HG02642 (cell line): ENCODE results near the gene SGIP1.

Source experiments
- ATAC-seq: cut with Tn5 transposase; IDR thresholded peaks from one replicate; pipeline ENCODE4 v1.9.1; 2021; ENCODE audit warnings: mild to moderate bottlenecking; ENCODE audit not compliant: unreplicated experiment, poor library complexity

SGIP1 gene

GRCh38 chr1:66599346-66599745, 65.4 kb downstream of the SGIP1 start:
- ATAC-seq: no peak

- no peak for ATAC-seq
Observed at GRCh38 chr1:66599899-66600737, 66.2 kb downstream of the SGIP1 start.

- no peak for ATAC-seq
Observed at GRCh38 chr1:66605419-66605997, 71.6 kb downstream of the SGIP1 start.

- no peak for ATAC-seq
Observed at GRCh38 chr1:66606362-66607065, 72.6 kb downstream of the SGIP1 start.

- ATAC-seq: no peak
Observed at GRCh38 chr1:66607458-66607857, 73.5 kb downstream of the SGIP1 start.

GRCh38 chr1:66613187-66613586, 79.2 kb downstream of the SGIP1 start:
- no peak for ATAC-seq

- ATAC-seq: no peak
Observed at GRCh38 chr1:66617362-66618184, 83.6 kb downstream of the SGIP1 start.

- ATAC-seq: no peak
Observed at GRCh38 chr1:66618390-66618789, 84.4 kb downstream of the SGIP1 start.

GRCh38 chr1:66623812-66624211, 89.9 kb downstream of the SGIP1 start:
- ATAC-seq: no peak

- ATAC-seq: no peak
Observed at GRCh38 chr1:66624412-66625060, 90.6 kb downstream of the SGIP1 start.

GRCh38 chr1:66626261-66626660, 92.3 kb downstream of the SGIP1 start:
- no peak for ATAC-seq

- no peak for ATAC-seq
Observed at GRCh38 chr1:66628926-66629325, 95.0 kb downstream of the SGIP1 start.

GRCh38 chr1:66633159-66633558, 99.2 kb downstream of the SGIP1 start:
- ATAC-seq: no peak

GRCh38 chr1:66637146-66637545, 103.2 kb downstream of the SGIP1 start:
- ATAC-seq: no peak

GRCh38 chr1:66641891-66642473, 108.0 kb downstream of the SGIP1 start:
- no peak for ATAC-seq

GRCh38 chr1:66642992-66643391, 109.0 kb downstream of the SGIP1 start:
- no peak for ATAC-seq

GRCh38 chr1:66644331-66644730, 110.4 kb downstream of the SGIP1 start:
- ATAC-seq: no peak

- ATAC-seq: peak; percentile 77
Observed at GRCh38 chr1:66648901-66649595, 115.1 kb downstream of the SGIP1 start.

GRCh38 chr1:66652556-66652955, 118.6 kb downstream of the SGIP1 start:
- no peak for ATAC-seq
